ENCODE results near the gene CBX2. TPM values are rescaled to one million over a fixed set of nuclear protein-coding genes. Genes with fewer than 3 reads are reported as not detected.

CBX2 gene
- total and polyA plus RNA-seq, 2 of the 4 experiments (the other 2 are of a cell fraction), result 2.0 to 3.2 TPM

GRCh38 chr17:79783891-79784290 lies 5.9 kb downstream of the CBX2 start:
- H3K27me3 ChIP-seq (ENCODE audit: control insufficient read depth, insufficient read depth, low read length), result peaks cover 9% of the 10 kb centered on the region
- dilution Hi-C loops (cut with HindIII; ENCODE audit: low sequenced_read_pairs, unreplicated experiment), result no loop called here
- H3K56ac ChIP-seq (ENCODE audit: extremely low read depth, insufficient read depth, low read length), result no peak overlapping the region
- no peaks in the 10 kb centered on the region; a peak in 1 of 4 replicates for H3K79me1 ChIP-seq (ENCODE audit: low read depth in 1 of 2, low read length in 2 of 2)
- H3K9ac ChIP-seq (ENCODE audit: low read depth, low read length), result no peak overlapping the region
- H3K4me1 ChIP-seq (ENCODE audit: control insufficient read depth, insufficient read depth, low read length), result no peaks in the 10 kb centered on the region; the same call in 1 of the 2 replicates
- H4K5ac ChIP-seq (ENCODE audit: low read depth, low read length), result no peak overlapping the region
- TF ChIP-seq BHLHE40 (IDR thresholded peaks at IDR 0.05; ENCODE audit: low read depth, low read length) (no peak), CHD1 (IDR thresholded peaks at IDR 0.05; ENCODE audit: low read depth, low read length) (no peak), CEBPB (IDR thresholded peaks at IDR 0.05; ENCODE audit: low read depth, low read length) (no peak), RFX5 (IDR thresholded peaks at IDR 0.05; ENCODE audit: low read depth, low read length) (no peak), FOS (IDR thresholded peaks at IDR 0.05; ENCODE audit: low read depth, low read length) (no peak), MAZ (IDR thresholded peaks at IDR 0.05; ENCODE audit: borderline replicate concordance, low read depth, low read length) (no peak), RAD21 (IDR thresholded peaks at IDR 0.05; ENCODE audit: low read length) (no peak), MAFK (IDR thresholded peaks at IDR 0.05; ENCODE audit: low read depth, low read length) (no peak), CTCF (conservative IDR thresholded peaks at IDR 0.05; ENCODE audit: low read depth, low read length) (no peak), USF2 (IDR thresholded peaks at IDR 0.05; ENCODE audit: low read depth, low read length) (no peak), ELK1 (IDR thresholded peaks at IDR 0.05; ENCODE audit: borderline replicate concordance, low read depth, low read length) (no peak), POLR2A (IDR thresholded peaks at IDR 0.05; ENCODE audit: low read depth, low read length) (no peak), SMC3 (IDR thresholded peaks at IDR 0.05; ENCODE audit: low read depth, low read length) (no peak), NFE2L2 (IDR thresholded peaks at IDR 0.05; ENCODE audit: low read depth, low read length) (no peak), RCOR1 (IDR thresholded peaks at IDR 0.05; ENCODE audit: insufficient replicate concordance, low read length) (no peak), MXI1 (IDR thresholded peaks at IDR 0.05; ENCODE audit: borderline replicate concordance, low read depth, low read length) (no peak)
- no peaks in the 10 kb centered on the region for H3K9me1 ChIP-seq (ENCODE audit: insufficient read depth, low read length)
- H4K20me1 ChIP-seq (ENCODE audit: insufficient read depth, low read length), result peaks cover 8% of the 10 kb centered on the region; the same call in 1 of the 2 replicates
- H2AK9ac ChIP-seq (replicated peaks; ENCODE audit: low read depth, low read length, poor library complexity), result no peak overlapping the region
- WGBS, 2 experiments (ENCODE audit: extremely low coverage in 2 of 2, insufficient read length in 1 of 2), result 97% methylated on average over 10 of the region's 18 CpGs; no CpG with 5 or more reads in 1 of the 2 experiments
- ATAC-seq (ENCODE audit: low read depth) (no peak), DNase-seq (no peak)
- H2AFZ ChIP-seq (replicated peaks; ENCODE audit: low read length, poor library complexity), result no peak overlapping the region
- H4K91ac ChIP-seq (ENCODE audit: insufficient read depth, low read depth, low read length), result no peak overlapping the region
- H3K4me2 ChIP-seq (ENCODE audit: low read depth, low read length), result no peak overlapping the region
- H3K18ac ChIP-seq (ENCODE audit: low read depth, low read length), result no peak overlapping the region
- in situ Hi-C loops (cut with MboI; ENCODE audit: low sequenced_read_pairs), result loop anchor here (10.0 kb wide), 1 partner anchor 131 kb away; no protein-coding TSS in a partner anchor
- BruUV-seq (replicated peaks), result no TSS peak
- intact Hi-C loops (cut with micrococcal nuclease), result no loop called here
- no peak overlapping the region for H2BK5ac ChIP-seq (ENCODE audit: low read depth, low read length, poor library complexity, severe bottlenecking)
- no peak overlapping the region for H2AK5ac ChIP-seq (ENCODE audit: low read depth, low read length)
- POLR2A ChIA-PET (ENCODE audit: unreplicated experiment), result no interaction called here
- H3K4me3 ChIP-seq (ENCODE audit: insufficient read depth, low read depth, low read length), result no peak overlapping the region
- no peaks in the 10 kb centered on the region for H3K9me3 ChIP-seq (ENCODE audit: control insufficient read depth, insufficient read depth, low read length)
- no peak overlapping the region for H3K27ac ChIP-seq (ENCODE audit: insufficient read depth, low read length)
- H3K36me3 ChIP-seq (ENCODE audit: control insufficient read depth, insufficient read depth, low read length), result peaks cover 4% of the 10 kb centered on the region
- H4K8ac ChIP-seq (ENCODE audit: low read depth in 2 of 2, low read length in 2 of 2), result no peak overlapping the region
- no peak overlapping the region for H3K23ac ChIP-seq (ENCODE audit: low read depth, low read length)
- H3K4ac ChIP-seq (ENCODE audit: low read depth, low read length), result no peak overlapping the region
- no peak overlapping the region for H2BK20ac ChIP-seq (ENCODE audit: low read depth, low read length)
- H2BK120ac ChIP-seq (ENCODE audit: low read depth, low read length), result no peak overlapping the region
- H2BK15ac ChIP-seq (ENCODE audit: low read depth, low read length), result no peak overlapping the region
- CTCF ChIA-PET, result no interaction called here
- no peak overlapping the region for H3K14ac ChIP-seq (replicated peaks; ENCODE audit: low read depth, low read length)
